Stimulated activated memory B cell treated with anti-CD40 and anti-IgM and Interleukin-4, amounts not matched to agents 10 μg/mL and 1 μg/mL and 100 μg/mL, for 72 hours (primary cell): Measurements from ENCODE around the gene GIT2.
"Not testable (repeated sequence)": the region's sequence is repeated elsewhere in the genome, so short reads cannot be mapped to it uniquely, and the experiment has no call there.

Experiments used
- ATAC-seq: fragments of 150-1000 bp; cut with Tn5 transposase; 2 replicates; pipeline ENCODE4 v1.10.0; 2021
- H3K27ac Mint-ChIP-seq: one replicate; pipeline ENCODE4 v1.8.0; 2022; ENCODE audit warnings: mild to moderate bottlenecking, mixed read lengths
- H3K27me3 Mint-ChIP-seq: one replicate; pipeline ENCODE4 v1.8.0; 2022; ENCODE audit warnings: mixed read lengths
- H3K36me3 Mint-ChIP-seq: one replicate; pipeline ENCODE4 v1.8.0; 2022; ENCODE audit warnings: mixed read lengths
- H3K4me1 Mint-ChIP-seq: one replicate; pipeline ENCODE4 v1.8.0; 2022; ENCODE audit warnings: mixed read lengths
- H3K4me3 Mint-ChIP-seq: one replicate; pipeline ENCODE4 v1.8.0; 2022; ENCODE audit warnings: mild to moderate bottlenecking, moderate library complexity, mixed read lengths
- H3K9me3 Mint-ChIP-seq: one replicate; pipeline ENCODE4 v1.8.0; 2022; ENCODE audit warnings: mixed read lengths

The GIT2 gene

DNA sequence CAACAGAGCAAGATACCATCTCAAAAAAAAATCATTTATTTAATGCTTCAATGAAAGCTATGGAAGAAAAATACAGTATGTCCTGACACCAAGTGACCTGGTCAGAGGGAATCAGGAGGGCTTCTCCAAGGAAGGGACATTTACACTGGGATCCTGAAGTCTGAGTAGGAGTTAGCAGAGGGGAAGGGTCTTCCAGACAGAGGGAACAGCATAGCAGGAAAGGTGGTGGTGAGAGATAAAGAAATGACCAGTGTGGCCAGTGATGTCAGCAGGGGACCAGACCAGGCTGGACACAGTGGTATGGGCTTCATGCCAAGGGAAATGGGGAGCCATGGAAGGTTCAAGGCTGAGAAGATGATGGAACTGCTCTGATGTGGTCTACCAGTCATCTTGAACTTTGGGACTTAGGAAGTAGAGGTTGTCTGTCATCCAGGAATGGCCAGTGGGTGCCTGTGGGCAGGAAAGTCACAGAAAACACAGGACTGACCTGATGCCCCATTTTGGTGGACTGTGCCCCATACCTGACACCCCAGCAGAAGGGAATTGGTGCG is 103.9 kb downstream of the GIT2 start:
- Mint-ChIP-seq H3K36me3 (no peaks in the 10 kb centered on the region), H3K4me3 (no peak overlapping the region), H3K27me3 (no peaks in the 10 kb centered on the region), H3K9me3 (no peaks in the 10 kb centered on the region), H3K4me1 (peaks cover 45% of the 10 kb centered on the region), H3K27ac (peak overlapping the region; percentile 9)
- ATAC-seq, result no peak

DNA sequence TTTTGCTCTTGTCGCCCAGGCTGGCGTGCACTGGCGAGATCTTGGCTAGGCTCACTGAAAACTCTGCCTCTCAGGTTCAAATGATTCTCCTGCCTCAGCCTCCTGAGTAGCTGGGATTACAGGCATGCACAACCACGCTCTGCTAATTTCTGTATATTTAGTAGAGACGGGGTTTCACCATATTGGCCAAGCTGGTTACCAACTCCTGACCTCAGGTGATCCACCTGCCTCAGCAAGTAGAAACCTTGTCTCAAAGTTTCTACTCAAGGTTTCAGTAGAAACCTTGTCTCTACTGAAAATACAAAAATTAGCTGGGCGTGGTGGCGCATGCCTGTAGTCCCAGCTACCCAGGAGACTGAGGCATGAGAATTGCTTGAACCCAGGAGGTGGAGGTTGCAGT is 104.4 kb downstream of the GIT2 start:
- peak overlapping the region; percentile 9 for H3K27ac Mint-ChIP-seq
- H3K9me3 Mint-ChIP-seq, H3K36me3 Mint-ChIP-seq, ATAC-seq, H3K27me3 Mint-ChIP-seq, H3K4me3 Mint-ChIP-seq: not testable (repeated sequence)
- peaks cover 45% of the 10 kb centered on the region for H3K4me1 Mint-ChIP-seq

DNA sequence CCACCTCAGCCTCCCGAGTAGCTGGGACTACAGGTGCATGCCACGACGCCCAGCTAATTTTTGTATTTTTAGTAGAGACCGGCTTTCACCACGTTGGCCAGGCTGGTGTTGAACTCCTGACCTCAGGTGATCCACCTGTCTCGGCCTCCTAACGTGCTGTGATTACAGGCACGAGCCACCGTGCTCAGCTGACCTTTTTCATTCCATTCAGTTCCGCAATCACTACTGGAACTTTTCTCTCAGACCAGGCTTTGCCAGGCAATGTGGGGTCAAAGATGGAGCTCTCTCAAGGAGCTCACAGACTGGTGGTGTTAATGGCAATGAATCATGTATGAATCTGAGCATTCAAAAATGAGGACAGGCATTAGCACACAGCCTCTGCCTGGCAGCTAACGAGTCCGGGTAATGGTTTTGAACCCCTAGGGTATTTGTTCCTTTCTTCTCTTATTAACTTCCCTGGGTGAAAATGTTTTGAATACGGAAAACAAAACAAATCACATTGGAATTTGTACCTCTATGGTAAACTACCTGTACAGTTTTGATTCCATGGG is 105.5 kb downstream of the GIT2 start:
- H3K4me1 Mint-ChIP-seq, result peaks cover 45% of the 10 kb centered on the region
- H3K9me3 Mint-ChIP-seq, result no peaks in the 10 kb centered on the region
- no peak for ATAC-seq
- peak overlapping the region; percentile 9 for H3K27ac Mint-ChIP-seq
- H3K36me3 Mint-ChIP-seq, result no peaks in the 10 kb centered on the region
- no peaks in the 10 kb centered on the region for H3K27me3 Mint-ChIP-seq
- no peak overlapping the region for H3K4me3 Mint-ChIP-seq

DNA sequence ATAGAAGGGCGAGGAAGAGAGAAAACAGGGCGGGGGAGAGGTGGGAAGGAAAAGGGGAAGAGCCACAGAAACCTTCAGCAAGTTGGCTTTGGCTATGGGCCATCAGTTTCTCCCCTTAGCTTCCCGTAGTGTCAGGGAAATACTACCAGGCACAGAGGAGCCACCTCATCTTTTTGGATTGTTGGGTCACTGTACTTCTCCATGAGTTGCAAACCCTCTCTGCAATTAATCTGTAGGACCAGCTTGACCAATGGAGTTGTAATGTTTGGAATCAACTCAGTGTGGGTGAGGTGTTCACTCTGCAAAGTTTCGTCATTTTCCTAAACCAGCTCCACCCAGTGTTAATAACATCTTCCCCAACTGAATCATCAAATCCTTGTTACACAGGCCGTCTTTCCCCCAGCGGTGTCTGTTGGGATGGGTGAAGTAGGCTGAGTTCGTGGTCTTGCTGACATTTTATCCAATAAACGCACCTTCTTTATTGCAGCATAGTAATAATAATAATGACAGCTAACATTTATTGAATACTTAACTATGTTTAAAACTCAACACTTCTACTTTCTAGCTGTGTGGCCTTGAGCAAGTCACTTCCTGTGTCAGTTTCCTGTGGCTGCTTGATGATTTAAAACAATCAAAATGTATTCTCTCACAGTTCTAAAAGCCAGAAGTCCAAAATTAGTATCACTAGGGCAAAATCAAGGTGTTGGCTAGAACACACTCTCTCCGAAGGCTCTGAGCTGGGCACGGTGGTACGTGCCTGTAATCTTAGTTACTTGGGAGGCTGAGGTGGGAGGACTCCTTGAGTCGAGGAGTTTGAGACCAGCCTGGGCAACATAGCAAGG is 107.8 kb downstream of the GIT2 start:
- peak; percentile 65 for ATAC-seq
- Mint-ChIP-seq H3K4me1 (peaks cover 41% of the 10 kb centered on the region), H3K4me3 (peak overlapping the region; percentile 63), H3K9me3 (no peaks in the 10 kb centered on the region), H3K27ac (peak overlapping the region; percentile 96), H3K27me3 (no peaks in the 10 kb centered on the region), H3K36me3 (no peaks in the 10 kb centered on the region)

DNA sequence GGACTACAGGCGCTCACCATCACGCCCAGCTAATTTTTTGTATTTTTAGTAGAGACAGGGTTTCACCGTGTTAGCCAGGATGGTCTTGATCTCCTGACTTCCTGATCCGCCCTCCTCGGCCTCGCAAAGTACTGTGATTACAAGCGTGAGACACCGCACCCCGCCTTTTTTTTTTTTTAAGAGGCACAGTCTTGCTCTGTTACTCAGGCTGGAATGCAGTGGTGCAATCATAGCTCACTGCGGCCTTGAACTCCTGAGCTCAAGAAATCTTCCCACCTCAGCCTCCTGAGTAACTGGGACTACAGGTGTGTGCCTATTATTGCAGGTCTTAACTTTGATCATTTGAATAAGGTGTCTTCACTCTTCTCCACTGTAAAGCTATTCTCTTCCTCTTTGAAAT is 110.6 kb downstream of the GIT2 start:
- Mint-ChIP-seq H3K27ac (no peak overlapping the region), H3K9me3 (no peaks in the 10 kb centered on the region), H3K4me1 (peaks cover 30% of the 10 kb centered on the region), H3K4me3 (no peak overlapping the region), H3K36me3 (no peaks in the 10 kb centered on the region), H3K27me3 (no peaks in the 10 kb centered on the region)
- ATAC-seq, result no peak

DNA sequence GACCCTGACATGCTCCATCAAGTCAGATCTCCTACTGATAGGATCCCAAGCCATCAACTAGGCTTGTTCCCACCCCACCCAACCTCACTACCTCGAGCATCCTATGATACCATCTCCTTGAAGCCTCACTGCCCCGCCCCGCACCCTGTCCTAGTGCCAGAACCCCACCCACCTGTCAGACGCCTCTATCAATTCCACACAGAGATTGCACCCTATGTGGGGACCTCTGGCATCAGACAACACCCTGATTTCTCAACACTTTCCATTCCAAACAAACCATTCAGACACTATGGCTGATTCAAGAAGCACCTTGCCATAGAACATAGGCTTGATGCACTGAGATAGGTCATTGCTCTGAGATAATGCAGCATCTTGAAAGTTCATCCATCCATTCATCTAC is 112.7 kb downstream of the GIT2 start:
- no peaks in the 10 kb centered on the region for H3K36me3 Mint-ChIP-seq
- H3K9me3 Mint-ChIP-seq, result no peaks in the 10 kb centered on the region
- no peak for ATAC-seq
- H3K27me3 Mint-ChIP-seq, result no peaks in the 10 kb centered on the region
- peaks cover 30% of the 10 kb centered on the region for H3K4me1 Mint-ChIP-seq
- H3K4me3 Mint-ChIP-seq, result no peak overlapping the region
- H3K27ac Mint-ChIP-seq, result no peak overlapping the region

DNA sequence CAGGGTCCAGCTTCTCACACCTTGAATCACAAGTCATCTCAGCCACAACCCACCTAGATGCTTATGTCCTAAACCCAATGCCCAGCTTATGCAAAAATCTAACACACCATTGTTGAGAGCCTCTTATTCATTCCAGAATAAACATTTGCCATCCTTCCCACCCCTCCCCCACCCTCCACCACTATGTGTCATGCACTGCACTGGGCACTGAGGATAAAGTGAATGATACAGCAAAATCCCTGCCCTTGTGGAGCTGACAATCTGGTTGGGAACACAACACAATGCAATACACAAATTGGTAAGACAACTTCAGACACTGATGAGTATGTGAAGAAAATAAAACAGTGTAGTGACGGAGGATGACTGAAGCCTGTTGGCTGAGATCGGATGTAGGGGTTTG is 114.4 kb downstream of the GIT2 start:
- Mint-ChIP-seq H3K27me3 (no peaks in the 10 kb centered on the region), H3K4me1 (peaks cover 33% of the 10 kb centered on the region), H3K4me3 (peak overlapping the region; percentile 74), H3K27ac (no peak overlapping the region), H3K9me3 (no peaks in the 10 kb centered on the region), H3K36me3 (no peaks in the 10 kb centered on the region)
- no peak for ATAC-seq

DNA sequence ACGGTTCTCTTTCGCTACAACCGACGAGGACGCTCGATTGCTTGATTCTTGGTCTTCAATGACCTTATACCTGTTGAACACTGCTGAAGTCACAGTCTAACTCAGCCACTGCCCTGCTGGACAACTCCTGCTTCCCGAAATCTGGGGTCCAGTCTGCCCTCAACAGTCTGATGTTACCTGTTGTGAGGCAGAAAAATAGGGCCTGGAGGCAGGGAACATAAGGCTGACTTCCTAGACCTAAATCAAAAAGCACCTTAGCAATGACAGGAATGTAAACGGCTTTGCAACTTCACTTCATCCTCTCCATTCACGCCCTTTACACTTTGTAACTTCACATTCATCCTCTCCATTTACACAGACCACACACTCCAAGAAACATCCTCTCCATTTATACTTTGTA is 115.2 kb downstream of the GIT2 start:
- Mint-ChIP-seq H3K36me3 (no peaks in the 10 kb centered on the region), H3K4me1 (peaks cover 41% of the 10 kb centered on the region)

DNA sequence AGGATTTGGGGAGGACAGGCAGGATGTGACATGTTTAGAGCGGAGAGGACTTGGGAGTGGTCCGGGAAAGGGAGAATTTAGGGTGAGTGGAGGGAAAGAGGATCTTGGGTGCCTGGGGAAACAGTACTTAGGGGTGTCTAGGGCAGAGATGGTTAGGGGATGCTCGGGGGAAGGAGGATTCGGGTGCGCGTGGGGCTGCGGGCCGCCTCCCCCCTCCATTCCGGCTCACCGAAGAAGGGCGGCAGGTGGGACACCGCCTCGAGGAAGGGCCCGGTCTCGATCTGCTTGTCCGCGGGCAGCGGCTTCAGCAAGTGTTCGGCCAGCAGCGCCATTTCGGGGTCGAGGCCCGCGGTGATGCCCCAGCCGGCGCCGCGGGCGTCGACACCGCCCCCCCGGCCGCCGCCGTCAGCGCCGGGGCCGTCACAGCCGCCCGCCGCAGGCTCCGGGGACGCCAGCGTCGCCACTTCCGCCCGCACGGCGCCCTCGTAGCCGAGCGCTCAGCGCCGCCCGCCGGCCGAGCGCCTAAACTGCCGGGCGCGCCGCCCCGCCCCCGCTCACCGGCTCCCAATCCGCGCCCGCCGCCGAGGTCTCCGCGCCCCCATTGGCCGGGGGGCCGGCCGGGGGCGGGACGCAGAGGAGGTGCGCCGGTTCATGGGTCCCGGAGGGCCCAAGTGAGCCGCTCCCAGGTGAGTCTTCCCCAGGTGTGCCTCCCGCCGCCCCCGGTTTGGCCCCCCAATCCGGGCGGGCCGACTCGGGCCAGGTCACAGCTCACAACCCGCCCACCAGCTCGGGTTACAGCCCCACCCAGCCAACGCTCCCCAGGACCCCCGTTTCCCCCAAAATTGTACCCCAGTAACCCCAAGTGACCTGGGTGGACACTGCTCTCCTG is 115.9 kb downstream of the GIT2 start, which contains the start of gene GLTP:
GLTP (minus strand) TSS at position 499 of the 889 bp plus-strand sequence; CDS start at position 332, 167 bp downstream.
- ATAC-seq, result peak; percentile 98
- Mint-ChIP-seq H3K9me3 (no peaks in the 10 kb centered on the region), H3K4me3 (peak within 1 kb of the TSS; percentile 95), H3K4me1 (peaks cover 48% of the 10 kb centered on the region), H3K27me3 (no peaks in the 10 kb centered on the region), H3K36me3 (no peaks in the 10 kb centered on the region), H3K27ac (peak within 1 kb of the TSS; percentile 85)

More for the DNA sequence above, 115.2 kb downstream of the GIT2 start:
- Mint-ChIP-seq H3K4me3 (peak overlapping the region; percentile 74), H3K9me3 (no peaks in the 10 kb centered on the region), H3K27ac (peak overlapping the region; percentile 85), H3K27me3 (no peaks in the 10 kb centered on the region)
- ATAC-seq, result no peak
